SK-N-DZ (cell line): ENCODE data around the gene KIF5A.

ENCODE experiments used
- DNase-seq: peaks from one replicate; pipeline ENCODE4 v3.0.0-alpha.2; 2015; ENCODE audit warnings: low spot score
- small RNA-seq, 2 experiments: library from RNA; depleted of rRNA; stranded (forward); fragments of <200 nt; gene quantifications; one replicate each; pipeline ENCODE3, GENCODE V24; 2014

Gene KIF5A

GRCh38 chr12:57631566-57632072 is 81.8 kb downstream of the KIF5A start:
- no peak for DNase-seq

GRCh38 chr12:57632073-57632957 is 82.5 kb downstream of the KIF5A start:
- peak; percentile 60 for DNase-seq

GRCh38 chr12:57632958-57633840 is 83.4 kb downstream of the KIF5A start, which contains the start of gene B4GALNT1:
B4GALNT1 (minus strand) TSS chr12:57633201; CDS start chr12:57632132, 1,069 bp downstream.
- DNase-seq, result peak; percentile 88

Small RNA genes within 50 kb of the gene (small RNA-seq; reads per million reads assigned to genes)
- 0 to 0.04 reads per million in 2 experiments for gene MIR616
